Lung (tissue), 12 donors: Measurements from ENCODE around the gene BCL7C. TPM values are rescaled to one million over a fixed set of nuclear protein-coding genes. Genes with fewer than 3 reads are reported as not detected.

Experiments
- ATAC-seq: fragments of 200-7000 bp; cut with Tn5 transposase; one replicate; pipeline ENCODE4 v1.9.1; 2020; ENCODE audit warnings: moderate number of reproducible peaks; ENCODE audit not compliant: insufficient read depth, low FRiP score
- DNase-seq, 3 donors: peaks; one replicate each; pipeline ENCODE4 v3.0.0-alpha.2; 2013 to 2017
- H3K27ac ChIP-seq, 2 donors: one replicate each; pipeline ENCODE4 v1.5.1; 2013; ENCODE audit warnings: mild to moderate bottlenecking in 2 of 2, moderate library complexity in 2 of 2, control low read depth in 1 of 2, inconsistent platforms in 1 of 2, low read depth in 1 of 2, low read length in 1 of 2
- H3K27me3 ChIP-seq, 3 donors: one replicate each; pipeline ENCODE4 v1.5.1; 2013; ENCODE audit warnings: low read length in 2 of 3; ENCODE audit not compliant: control insufficient read depth in 3 of 3, insufficient read depth in 3 of 3
- H3K36me3 ChIP-seq, 4 donors: one replicate each; pipeline ENCODE4 v1.5.1; 2013; ENCODE audit warnings: low read length in 4 of 4, mild to moderate bottlenecking in 1 of 4, moderate library complexity in 1 of 4; ENCODE audit not compliant: control insufficient read depth in 4 of 4, insufficient read depth in 4 of 4
- H3K4me1 ChIP-seq, 5 donors: one replicate each; pipeline ENCODE4 v1.5.1; 2013; ENCODE audit warnings: low read length in 5 of 5, mild to moderate bottlenecking in 2 of 5, moderate library complexity in 1 of 5; ENCODE audit not compliant: control insufficient read depth in 5 of 5, insufficient read depth in 5 of 5
- H3K4me3 ChIP-seq: one replicate; pipeline ENCODE4 v1.5.1; 2013; ENCODE audit warnings: mild to moderate bottlenecking, control low read depth, moderate library complexity
- H3K9ac ChIP-seq, 2 donors: one replicate each; pipeline ENCODE4 v1.5.1; 2013; ENCODE audit warnings: low read length in 2 of 2, control low read depth in 1 of 2; ENCODE audit not compliant: insufficient read depth in 1 of 2
- H3K9me3 ChIP-seq, 4 donors: one replicate each; pipeline ENCODE4 v1.5.1; 2013; ENCODE audit warnings: low read length in 3 of 4, mild to moderate bottlenecking in 1 of 4, moderate library complexity in 1 of 4; ENCODE audit not compliant: control insufficient read depth in 4 of 4, insufficient read depth in 3 of 4
- CTCF ChIP-seq: IDR thresholded peaks from 2 replicates; pipeline ENCODE4 v1.5.1; 2012; ENCODE audit warnings: mild to moderate bottlenecking; ENCODE audit errors: control extremely low read depth, extremely low read depth
- WGBS, 2 donors: extraction: QIAGEN DNeasy Blood & Tissue Kit; methylation state at CpG; one replicate each; pipeline ENCODE4 v1.1.7; 2013; 5-methylcytosine and 5-hydroxymethylcytosine counted together
- polyA plus RNA-seq, 2 donors: library from polyadenylated mRNA; stranded (reverse); fragments of 200-250 nt; gene quantifications; one replicate each; pipeline ENCODE4 v1.2.1, GENCODE V29; 2013
- total RNA-seq, 2 donors: library from RNA; depleted of rRNA in 1 of 2; stranded (reverse); fragments of >200 nt in 1 of 2; gene quantifications; one replicate each; pipeline ENCODE4 v1.2.1, GENCODE V29; 2014 to 2021
- donor health status: control.
- donor health status: control.
- donor health status: Bipolar disorder and iron deficiency.
- donor health status: healthy.
- donor health status: DM: yes; HTN: yes; CAD: no.

Gene BCL7C
- total and polyA plus RNA-seq, 4 donors: 18.2 to 51.8 (median 28.3) TPM

GRCh38 chr16:30858829-30859423 lies 35.0 kb downstream of the BCL7C start:
- Histone ChIP-seq H3K27me3 (no peaks in the 10 kb centered on the region), H3K9ac (no peak overlapping the region), H3K36me3 (peaks cover 0 to 3% (median under 1%) of the 10 kb centered on the region in 4 donors), H3K9me3 (no peaks in the 10 kb centered on the region), H3K27ac (no peak overlapping the region), H3K4me1 (peaks cover 0 to 4% (median 0%) of the 10 kb centered on the region in 5 donors), H3K4me3 (no peak overlapping the region)
- ATAC-seq: no peak
- TF ChIP-seq CTCF: no peak
- DNase-seq: no peak
- 69 to 79% methylated on average over 4 of the region's 4 CpGs for WGBS, 2 donors

GRCh38 chr16:30858111-30858495 lies 35.8 kb downstream of the BCL7C start:
- Histone ChIP-seq H3K36me3 (peaks cover 0 to 11% (median 1%) of the 10 kb centered on the region in 4 donors), H3K9ac (no peak overlapping the region), H3K4me3 (no peak overlapping the region), H3K9me3 (no peaks in the 10 kb centered on the region), H3K4me1 (peaks cover 0 to 4% (median 0%) of the 10 kb centered on the region in 5 donors), H3K27ac (no peak overlapping the region), H3K27me3 (no peaks in the 10 kb centered on the region)
- no peak for DNase-seq
- WGBS, 2 donors: 95 to 100% methylated on average over 3 of the region's 3 CpGs
- ATAC-seq: no peak
- TF ChIP-seq CTCF: no peak

GRCh38 chr16:30853758-30854157 lies 40.1 kb downstream of the BCL7C start:
- H3K9me3 ChIP-seq: no peaks in the 10 kb centered on the region
- H3K9ac ChIP-seq: no peak overlapping the region
- DNase-seq (no peak), ATAC-seq (no peak)
- no peaks in the 10 kb centered on the region for H3K27me3 ChIP-seq
- no peak overlapping the region for H3K4me3 ChIP-seq
- H3K4me1 ChIP-seq: peaks cover 0 to 4% (median 0%) of the 10 kb centered on the region in 5 donors
- WGBS, 2 donors: 88 to 97% methylated on average over 2 of the region's 2 CpGs
- peaks cover 0 to 18% (median 3%) of the 10 kb centered on the region in 4 donors for H3K36me3 ChIP-seq
- H3K27ac ChIP-seq: no peak overlapping the region
- TF ChIP-seq CTCF: no peak

- Histone ChIP-seq H3K4me3 (no peak overlapping the region), H3K27ac (no peak overlapping the region), H3K4me1 (no peaks in the 10 kb centered on the region), H3K9ac (no peak overlapping the region), H3K36me3 (peaks cover 0 to 18% (median 3%) of the 10 kb centered on the region in 4 donors), H3K9me3 (no peaks in the 10 kb centered on the region), H3K27me3 (no peaks in the 10 kb centered on the region)
- DNase-seq (no peak), ATAC-seq (no peak)
- 75 to 78% methylated on average over 1 of the region's 1 CpG for WGBS, 2 donors
- no peak for TF ChIP-seq CTCF
Measured at GRCh38 chr16:30850246-30850645, 43.6 kb downstream of the BCL7C start.
